Astrocyte (in vitro differentiated cells and primary cell): ENCODE results near the gene MAPK9. TPM values are rescaled to one million over a fixed set of nuclear protein-coding genes. Genes with fewer than 3 reads are reported as not detected.

Experiments used
- DNase-seq: peaks from one replicate; pipeline ENCODE4 v3.0.0-alpha.2; 2010; ENCODE audit warnings: low read depth
- FAIRE-seq: peaks from 2 replicates; lab custom pipeline; 2011; peaks lifted over from hg19 to GRCh38; lab: Jason Lieb, UNC
- H2AFZ ChIP-seq: 2 replicates; pipeline ENCODE4 v1.6.0; 2012; ENCODE audit warnings: low read depth, low read length, inconsistent platforms
- H3K27ac ChIP-seq: 2 replicates; pipeline ENCODE4 v1.5.1; 2011; ENCODE audit warnings: low read depth, low read length, inconsistent platforms
- H3K27me3 ChIP-seq: 2 replicates; pipeline ENCODE4 v1.6.0; 2011; ENCODE audit warnings: low read length, inconsistent platforms; ENCODE audit not compliant: insufficient read depth
- H3K36me3 ChIP-seq: 2 replicates; pipeline ENCODE4 v1.5.1; 2011; ENCODE audit warnings: low read length, inconsistent platforms; ENCODE audit not compliant: insufficient read depth
- H3K4me1 ChIP-seq: 2 replicates; pipeline ENCODE4 v1.5.1; 2011; ENCODE audit warnings: low read length, inconsistent platforms; ENCODE audit not compliant: insufficient read depth
- H3K4me2 ChIP-seq: 2 replicates; pipeline ENCODE4 v1.6.0; 2012; ENCODE audit warnings: low read length, inconsistent platforms
- H3K4me3 ChIP-seq: 2 replicates; pipeline ENCODE4 v1.5.1; 2011; ENCODE audit warnings: low read depth, mild to moderate bottlenecking, low read length, inconsistent platforms; ENCODE audit not compliant: insufficient read depth
- H3K79me2 ChIP-seq: 2 replicates; pipeline ENCODE4 v1.6.0; 2012; ENCODE audit warnings: mild to moderate bottlenecking, low read length, inconsistent platforms; ENCODE audit not compliant: insufficient read depth
- H3K9ac ChIP-seq: 2 replicates; pipeline ENCODE4 v1.6.0; 2012; ENCODE audit warnings: mild to moderate bottlenecking, low read length, inconsistent platforms
- H3K9me3 ChIP-seq: 2 replicates; pipeline ENCODE4 v1.5.1; 2012; ENCODE audit warnings: low read depth, mild to moderate bottlenecking, low read length, inconsistent platforms; ENCODE audit not compliant: insufficient read depth
- H4K20me1 ChIP-seq: 2 replicates; pipeline ENCODE4 v1.6.0; 2012; ENCODE audit warnings: low read length, inconsistent platforms; ENCODE audit not compliant: insufficient read depth
- H3K27ac Mint-ChIP-seq: one replicate; pipeline ENCODE4 v1.8.0; 2021; ENCODE audit warnings: mild to moderate bottlenecking, mixed read lengths; ENCODE audit not compliant: unreplicated experiment
- H3K27me3 Mint-ChIP-seq: one replicate; pipeline ENCODE4 v1.8.0; 2021; ENCODE audit warnings: low read depth, mixed read lengths; ENCODE audit not compliant: unreplicated experiment
- H3K36me3 Mint-ChIP-seq: one replicate; pipeline ENCODE4 v1.8.0; 2021; ENCODE audit warnings: low read depth, mixed read lengths; ENCODE audit not compliant: unreplicated experiment
- H3K4me1 Mint-ChIP-seq: one replicate; pipeline ENCODE4 v1.8.0; 2021; ENCODE audit warnings: low read depth, mixed read lengths; ENCODE audit not compliant: unreplicated experiment
- H3K4me3 Mint-ChIP-seq: one replicate; pipeline ENCODE4 v1.8.0; 2021; ENCODE audit warnings: mild to moderate bottlenecking, moderate library complexity, mixed read lengths; ENCODE audit not compliant: unreplicated experiment
- H3K9me3 Mint-ChIP-seq: one replicate; pipeline ENCODE4 v1.8.0; 2021; ENCODE audit warnings: mild to moderate bottlenecking, mixed read lengths; ENCODE audit not compliant: unreplicated experiment
- EZH2 ChIP-seq: IDR thresholded peaks from 2 replicates; pipeline ENCODE4 v1.6.1; 2012; ENCODE audit warnings: mild to moderate bottlenecking, low read length, inconsistent platforms; ENCODE audit not compliant: insufficient read depth
- total RNA-seq: library from RNA; stranded (reverse); gene quantifications from 2 replicates; pipeline ENCODE4 v1.2.1, GENCODE V29; 2021
- TF ChIP-seq, protein P1 (sequence below): IDR thresholded peaks from 2 replicates; pipeline ENCODE4 v1.5.1; 2011; ENCODE audit warnings: low read depth, mild to moderate bottlenecking, inconsistent platforms, low read length, moderate library complexity; ENCODE audit not compliant: insufficient read depth

MAPK9 gene
- total RNA-seq, 1 donor from 2014 or later = 34.0 TPM

DNA sequence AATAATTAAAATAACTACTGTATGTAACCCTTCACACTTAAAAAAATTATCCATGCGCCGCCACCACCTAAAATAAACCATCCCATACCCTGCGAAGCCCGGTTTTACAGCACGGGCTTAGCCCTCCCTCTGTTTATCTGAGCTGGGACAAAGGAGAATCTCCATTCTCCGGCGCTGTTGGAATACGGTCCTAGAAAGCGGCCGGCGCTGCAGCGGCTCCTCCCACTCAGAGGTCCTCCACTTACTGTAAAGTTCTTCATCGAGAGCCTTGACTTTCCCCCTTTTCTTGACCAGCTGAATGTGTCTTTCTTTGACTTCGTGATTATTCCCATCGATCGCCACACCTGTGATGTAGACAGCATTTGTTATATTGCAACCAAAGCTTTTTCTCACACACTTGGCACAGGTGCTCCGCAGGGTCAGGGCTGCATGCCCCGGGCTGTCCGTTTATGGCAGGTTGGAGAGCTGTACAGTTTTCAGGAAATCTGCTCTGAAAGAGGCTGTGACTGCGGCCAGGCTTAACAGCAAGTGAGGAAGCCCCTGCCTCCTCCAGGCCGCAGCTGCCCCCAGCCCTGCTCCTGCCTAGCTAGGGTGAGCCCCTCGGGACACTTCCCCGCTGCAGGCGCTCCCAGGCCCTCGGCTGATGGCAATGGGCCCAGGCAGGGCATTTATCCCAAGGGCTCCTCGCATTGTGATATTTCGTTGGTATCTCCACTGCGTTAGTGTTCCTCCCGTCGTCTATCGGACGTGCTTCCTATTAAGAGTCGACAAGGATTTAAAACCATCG, 44.5 kb upstream of the MAPK9 start:
- DNase-seq = no peak
- peaks cover 23% of the 10 kb centered on the region for H3K36me3 ChIP-seq
- Mint-ChIP-seq H3K36me3 (peaks cover 13% of the 10 kb centered on the region), H3K4me3 (no peak overlapping the region), H3K27me3 (no peaks in the 10 kb centered on the region), H3K9me3 (no peaks in the 10 kb centered on the region), H3K27ac (no peak overlapping the region), H3K4me1 (peaks cover 21% of the 10 kb centered on the region)
- H3K9ac ChIP-seq = no peak overlapping the region
- no peak overlapping the region for H3K4me3 ChIP-seq
- no peak for FAIRE-seq
- peaks cover 22% of the 10 kb centered on the region for H3K79me2 ChIP-seq
- H3K4me1 ChIP-seq = peaks cover 30% of the 10 kb centered on the region
- H3K4me2 ChIP-seq = no peak overlapping the region
- no peak overlapping the region for H2AFZ ChIP-seq
- H3K27ac ChIP-seq = no peak overlapping the region
- H3K9me3 ChIP-seq = no peaks in the 10 kb centered on the region
- TF ChIP-seq EZH2 = no peak
- TF ChIP-seq, protein P1, sequence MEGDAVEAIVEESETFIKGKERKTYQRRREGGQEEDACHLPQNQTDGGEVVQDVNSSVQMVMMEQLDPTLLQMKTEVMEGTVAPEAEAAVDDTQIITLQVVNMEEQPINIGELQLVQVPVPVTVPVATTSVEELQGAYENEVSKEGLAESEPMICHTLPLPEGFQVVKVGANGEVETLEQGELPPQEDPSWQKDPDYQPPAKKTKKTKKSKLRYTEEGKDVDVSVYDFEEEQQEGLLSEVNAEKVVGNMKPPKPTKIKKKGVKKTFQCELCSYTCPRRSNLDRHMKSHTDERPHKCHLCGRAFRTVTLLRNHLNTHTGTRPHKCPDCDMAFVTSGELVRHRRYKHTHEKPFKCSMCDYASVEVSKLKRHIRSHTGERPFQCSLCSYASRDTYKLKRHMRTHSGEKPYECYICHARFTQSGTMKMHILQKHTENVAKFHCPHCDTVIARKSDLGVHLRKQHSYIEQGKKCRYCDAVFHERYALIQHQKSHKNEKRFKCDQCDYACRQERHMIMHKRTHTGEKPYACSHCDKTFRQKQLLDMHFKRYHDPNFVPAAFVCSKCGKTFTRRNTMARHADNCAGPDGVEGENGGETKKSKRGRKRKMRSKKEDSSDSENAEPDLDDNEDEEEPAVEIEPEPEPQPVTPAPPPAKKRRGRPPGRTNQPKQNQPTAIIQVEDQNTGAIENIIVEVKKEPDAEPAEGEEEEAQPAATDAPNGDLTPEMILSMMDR = no peak
- no peaks in the 10 kb centered on the region for H3K27me3 ChIP-seq
- peaks cover 20% of the 10 kb centered on the region for H4K20me1 ChIP-seq

DNA sequence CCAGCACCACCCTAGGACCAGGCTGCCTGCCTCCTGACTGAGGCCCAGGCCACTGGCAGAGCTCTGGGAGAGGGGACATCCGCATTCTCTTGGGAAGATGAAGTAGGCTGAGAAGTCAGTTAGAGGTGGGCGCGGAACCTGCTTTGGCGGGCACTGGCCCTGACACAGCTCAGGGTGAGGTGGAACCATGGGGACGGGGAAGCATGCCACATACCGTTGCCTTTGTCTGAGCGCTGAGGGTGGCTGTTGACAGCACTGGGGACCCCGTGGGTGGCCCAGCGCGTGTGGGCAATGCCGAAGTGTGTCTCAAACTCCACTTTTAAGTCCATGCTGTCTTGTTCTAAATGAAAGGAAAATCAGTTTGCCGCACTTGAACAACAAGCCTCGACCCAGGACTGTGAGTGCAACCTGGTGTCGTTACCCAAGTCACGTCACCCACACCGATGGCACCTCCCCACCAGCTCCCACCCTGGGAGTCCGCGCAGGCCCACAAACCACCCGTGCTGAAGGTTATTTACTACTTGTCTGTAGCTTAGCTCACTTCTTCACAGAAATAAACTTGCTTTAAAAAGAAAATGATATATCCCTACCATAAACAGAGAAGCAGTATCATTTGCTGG, 43.8 kb upstream of the MAPK9 start:
- no peak for DNase-seq
- no peak overlapping the region for H3K4me2 ChIP-seq
- H3K27ac ChIP-seq = no peak overlapping the region
- Mint-ChIP-seq H3K9me3 (no peaks in the 10 kb centered on the region), H3K4me3 (no peak overlapping the region), H3K27ac (no peak overlapping the region), H3K27me3 (no peaks in the 10 kb centered on the region), H3K36me3 (peaks cover 13% of the 10 kb centered on the region), H3K4me1 (peaks cover 26% of the 10 kb centered on the region)
- H3K4me1 ChIP-seq = peaks cover 31% of the 10 kb centered on the region
- H3K4me3 ChIP-seq = no peak overlapping the region
- no peak for FAIRE-seq
- no peaks in the 10 kb centered on the region for H3K9me3 ChIP-seq
- no peak overlapping the region for H2AFZ ChIP-seq
- no peak overlapping the region for H3K9ac ChIP-seq
- H3K36me3 ChIP-seq = peaks cover 23% of the 10 kb centered on the region
- H3K27me3 ChIP-seq = no peaks in the 10 kb centered on the region
- peaks cover 15% of the 10 kb centered on the region for H3K79me2 ChIP-seq
- no peak for TF ChIP-seq EZH2
- TF ChIP-seq, protein P1 = no peak
- peaks cover 16% of the 10 kb centered on the region for H4K20me1 ChIP-seq
